ENCODE data around the gene XPO4. TPM values are rescaled to one million over a fixed set of nuclear protein-coding genes. Genes with fewer than 3 reads are reported as not detected.
"Not testable (repeated sequence)": the region's sequence is repeated elsewhere in the genome, so short reads cannot be mapped to it uniquely, and the experiment has no call there.

The XPO4 gene
- total RNA-seq, 2 donors from 2014 or later: 19.3 to 24.8 TPM

DNA sequence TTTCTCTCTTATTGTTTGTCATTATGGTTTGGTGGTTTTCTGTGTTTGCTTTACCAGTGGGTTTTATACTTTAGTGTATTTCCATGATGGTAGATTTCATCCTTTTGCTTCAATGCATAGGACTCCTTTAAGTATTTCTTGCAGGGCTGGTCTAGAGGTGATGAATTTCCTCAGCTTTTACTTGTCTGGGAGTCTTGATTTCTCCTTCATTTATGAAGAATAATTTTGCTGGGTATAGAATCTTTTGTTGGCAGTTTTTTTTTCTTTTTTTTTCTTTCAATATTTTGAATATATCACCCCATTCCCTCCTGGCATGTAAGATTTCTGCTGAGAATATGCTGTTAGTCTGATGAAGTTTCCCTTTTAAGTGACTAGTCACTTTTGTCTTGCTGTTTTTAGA, 148.5 kb downstream of the XPO4 start:
- TF ChIP-seq, protein P1, sequence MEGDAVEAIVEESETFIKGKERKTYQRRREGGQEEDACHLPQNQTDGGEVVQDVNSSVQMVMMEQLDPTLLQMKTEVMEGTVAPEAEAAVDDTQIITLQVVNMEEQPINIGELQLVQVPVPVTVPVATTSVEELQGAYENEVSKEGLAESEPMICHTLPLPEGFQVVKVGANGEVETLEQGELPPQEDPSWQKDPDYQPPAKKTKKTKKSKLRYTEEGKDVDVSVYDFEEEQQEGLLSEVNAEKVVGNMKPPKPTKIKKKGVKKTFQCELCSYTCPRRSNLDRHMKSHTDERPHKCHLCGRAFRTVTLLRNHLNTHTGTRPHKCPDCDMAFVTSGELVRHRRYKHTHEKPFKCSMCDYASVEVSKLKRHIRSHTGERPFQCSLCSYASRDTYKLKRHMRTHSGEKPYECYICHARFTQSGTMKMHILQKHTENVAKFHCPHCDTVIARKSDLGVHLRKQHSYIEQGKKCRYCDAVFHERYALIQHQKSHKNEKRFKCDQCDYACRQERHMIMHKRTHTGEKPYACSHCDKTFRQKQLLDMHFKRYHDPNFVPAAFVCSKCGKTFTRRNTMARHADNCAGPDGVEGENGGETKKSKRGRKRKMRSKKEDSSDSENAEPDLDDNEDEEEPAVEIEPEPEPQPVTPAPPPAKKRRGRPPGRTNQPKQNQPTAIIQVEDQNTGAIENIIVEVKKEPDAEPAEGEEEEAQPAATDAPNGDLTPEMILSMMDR (IDR thresholded peaks at IDR 0.05): no peak
- DNase-seq (ENCODE audit: low spot score) (no peak), ATAC-seq (ENCODE audit: insufficient number of reproducible peaks, low FRiP score, low read depth) (no peak)
- peaks cover 21% of the 10 kb centered on the region for H3K9me3 ChIP-seq
- H3K27ac ChIP-seq: no peak overlapping the region
- H3K4me3 ChIP-seq: no peak overlapping the region
- no peaks in the 10 kb centered on the region for H3K4me1 ChIP-seq (ENCODE audit: control insufficient read depth in 1 of 2, low read depth in 2 of 2)
- H3K36me3 ChIP-seq: no peaks in the 10 kb centered on the region
- no peaks in the 10 kb centered on the region for H3K27me3 ChIP-seq (replicated peaks; ENCODE audit: insufficient read depth)

DNA sequence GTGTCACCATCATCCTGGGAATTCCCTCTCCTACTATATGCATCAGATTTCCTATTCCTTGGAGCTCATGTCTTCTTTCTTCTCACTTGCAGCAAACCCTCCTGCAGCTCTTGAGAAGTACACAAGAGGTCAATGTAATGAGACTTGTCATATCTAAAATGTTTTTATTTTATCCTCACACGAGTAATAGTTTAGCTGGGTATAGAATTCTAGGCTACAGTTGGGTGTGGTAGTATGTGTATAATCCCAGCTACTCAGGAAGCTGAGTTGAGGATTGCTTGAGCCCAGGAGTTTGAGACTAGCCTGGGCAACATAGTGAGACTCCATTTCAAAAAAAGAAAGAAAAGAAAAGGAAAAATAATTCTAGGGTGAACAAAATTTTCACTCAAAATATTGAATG, 153.2 kb downstream of the XPO4 start:
- Histone ChIP-seq H3K27me3 (replicated peaks; ENCODE audit: insufficient read depth) (no peaks in the 10 kb centered on the region), H3K36me3 (no peaks in the 10 kb centered on the region), H3K4me3 (no peak overlapping the region), H3K9me3 (peaks cover 20% of the 10 kb centered on the region), H3K27ac (no peak overlapping the region), H3K4me1 (ENCODE audit: control insufficient read depth in 1 of 2, low read depth in 2 of 2) (no peaks in the 10 kb centered on the region)
- TF ChIP-seq, protein P1 (IDR thresholded peaks at IDR 0.05): no peak
- DNase-seq (ENCODE audit: low spot score): no peak
- ATAC-seq (ENCODE audit: insufficient number of reproducible peaks, low FRiP score, low read depth): no peak

DNA sequence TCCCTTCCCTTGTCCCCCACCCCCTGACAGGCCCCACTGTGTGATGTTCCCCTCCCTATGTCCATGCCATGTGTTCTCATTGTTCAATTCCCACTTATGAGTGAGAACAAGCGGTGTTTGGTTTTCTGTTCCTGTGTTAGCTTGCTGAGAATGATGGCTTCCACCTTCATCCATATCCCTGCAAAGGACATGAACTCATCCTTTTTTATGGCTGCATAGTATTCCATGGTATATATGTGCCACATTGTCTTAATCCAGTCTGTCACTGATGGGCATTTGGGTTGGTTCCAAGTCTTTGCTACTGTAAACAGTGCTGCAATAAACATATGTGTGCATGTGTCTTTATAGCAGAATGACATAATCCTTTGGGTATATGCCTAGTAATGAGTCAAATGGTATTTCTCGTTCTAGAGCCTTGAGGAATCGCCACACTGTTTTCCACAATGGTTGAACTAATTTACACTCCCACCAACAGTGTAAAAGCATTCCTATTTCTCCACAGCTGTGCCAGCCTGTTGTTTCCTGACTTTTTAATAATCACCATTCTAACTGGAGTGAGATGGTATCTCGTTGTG, 158.6 kb downstream of the XPO4 start:
- ATAC-seq (ENCODE audit: insufficient number of reproducible peaks, low FRiP score, low read depth); H3K4me1 ChIP-seq (ENCODE audit: control insufficient read depth in 1 of 2, low read depth in 2 of 2); H3K27me3 ChIP-seq (replicated peaks; ENCODE audit: insufficient read depth); DNase-seq (ENCODE audit: low spot score); H3K27ac ChIP-seq; H3K36me3 ChIP-seq; H3K4me3 ChIP-seq; H3K9me3 ChIP-seq: not testable (repeated sequence)

DNA sequence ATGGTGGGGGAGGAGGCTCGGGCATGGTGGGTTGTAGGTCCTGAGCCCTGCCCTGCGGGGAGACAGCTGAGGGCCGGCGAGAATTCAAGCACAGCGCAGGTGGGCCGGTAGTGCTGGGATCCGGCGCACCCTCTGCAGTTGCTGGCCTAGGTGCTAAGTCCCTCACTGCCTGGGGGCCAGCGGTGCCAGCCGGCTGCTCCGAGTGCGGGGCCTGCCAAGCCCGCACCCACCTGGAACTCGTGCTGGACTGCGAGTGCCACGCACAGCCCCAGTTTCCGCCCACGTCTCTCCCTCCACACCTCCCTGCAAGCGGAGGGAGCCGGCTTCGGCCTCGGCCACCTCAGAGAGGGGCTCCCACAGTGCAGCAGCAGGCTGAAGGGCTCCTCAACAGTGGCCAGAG, 162.5 kb downstream of the XPO4 start:
- H3K36me3 ChIP-seq: no peaks in the 10 kb centered on the region
- no peaks in the 10 kb centered on the region for H3K4me1 ChIP-seq (ENCODE audit: control insufficient read depth in 1 of 2, low read depth in 2 of 2)
- TF ChIP-seq, protein P1 (IDR thresholded peaks at IDR 0.05): no peak
- H3K27ac ChIP-seq: no peak overlapping the region
- peaks cover 3% of the 10 kb centered on the region for H3K9me3 ChIP-seq
- no peak for ATAC-seq (ENCODE audit: insufficient number of reproducible peaks, low FRiP score, low read depth)
- H3K27me3 ChIP-seq (replicated peaks; ENCODE audit: insufficient read depth): no peaks in the 10 kb centered on the region
- no peak overlapping the region for H3K4me3 ChIP-seq
- no peak for DNase-seq (ENCODE audit: low spot score)

DNA sequence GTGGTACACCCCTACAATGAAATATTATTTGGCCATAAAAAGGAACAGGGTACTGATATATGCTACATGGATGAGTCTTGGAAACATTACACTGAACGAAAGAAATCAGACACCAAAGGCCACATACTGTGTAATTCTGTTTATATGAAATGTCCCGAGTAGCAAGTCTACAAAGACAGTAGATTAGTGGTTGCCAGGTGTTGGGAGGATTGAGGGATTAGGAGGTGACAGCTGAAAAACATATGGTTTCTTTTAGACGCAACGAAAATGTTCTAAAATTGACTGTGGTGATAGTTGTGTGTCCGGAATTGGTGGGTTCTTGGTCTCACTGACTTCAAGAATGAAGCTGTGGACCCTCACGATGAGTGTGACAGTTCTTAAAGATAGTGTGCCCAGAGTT, 163.9 kb downstream of the XPO4 start:
- H3K27me3 ChIP-seq (replicated peaks; ENCODE audit: insufficient read depth): no peaks in the 10 kb centered on the region
- H3K9me3 ChIP-seq: no peaks in the 10 kb centered on the region
- H3K4me3 ChIP-seq: no peak overlapping the region
- TF ChIP-seq, protein P1 (IDR thresholded peaks at IDR 0.05): no peak
- ATAC-seq (ENCODE audit: insufficient number of reproducible peaks, low FRiP score, low read depth) (no peak), DNase-seq (ENCODE audit: low spot score) (no peak)
- H3K27ac ChIP-seq: no peak overlapping the region
- H3K4me1 ChIP-seq (ENCODE audit: control insufficient read depth in 1 of 2, low read depth in 2 of 2): no peaks in the 10 kb centered on the region
- no peaks in the 10 kb centered on the region for H3K36me3 ChIP-seq
